Esophagus muscularis mucosa (tissue), 3 donors: ENCODE data around the gene MUSTN1.

Experiments
- CTCF ChIP-seq, 3 experiments: fragments of 200-600 bp in 2 of 3; fragments of 450-650 bp in 1 of 3; sonication (generic) in 2 of 3; IDR thresholded peaks; one replicate each; pipeline ENCODE4 v1.5.1; 2017 to 2019; ENCODE audit warnings: antibody characterized with exemption in 3 of 3, mild to moderate bottlenecking in 2 of 3, moderate library complexity in 1 of 3
- POLR2A ChIP-seq: fragments of 450-650 bp; IDR thresholded peaks from one replicate; pipeline ENCODE4 v1.6.1; 2017; ENCODE audit warnings: antibody characterized with exemption, moderate library complexity, mild to moderate bottlenecking, low read depth

- TF ChIP-seq CTCF (IDR thresholded peaks at IDR 0.05) (no peak), POLR2A (no peak)
These were observed 25.7 kb downstream of the MUSTN1 start for GRCh38 chr3:52809149-52809548.
